LNCaP clone FGC (cell line): ENCODE data around the gene S1PR3.

ENCODE experiments used
- DNase-seq: peaks from one replicate; pipeline ENCODE4 v3.0.0-alpha.2; 2011; ENCODE audit warnings: low read depth
- H3K4me3 ChIP-seq: 2 replicates; pipeline ENCODE4 v1.5.1; 2011; ENCODE audit warnings: mild to moderate bottlenecking, low read depth, low read length, control low read depth
- CTCF ChIP-seq: IDR thresholded peaks from 2 replicates; pipeline ENCODE4 v1.5.1; 2012; ENCODE audit warnings: mild to moderate bottlenecking; ENCODE audit not compliant: control insufficient read depth, insufficient read depth; ENCODE audit errors: extremely low read depth

S1PR3 gene

GRCh38 chr9:88975966-88976889, 15.0 kb upstream of the S1PR3 start:
- no peak overlapping the region for H3K4me3 ChIP-seq
- no peak for DNase-seq

GRCh38 chr9:88976890-88977257, 14.4 kb upstream of the S1PR3 start:
- no peak overlapping the region for H3K4me3 ChIP-seq
- no peak for TF ChIP-seq CTCF
- DNase-seq = no peak

More at GRCh38 chr9:88975966-88976889, 15.0 kb upstream of the S1PR3 start:
- no peak for TF ChIP-seq CTCF

GRCh38 chr9:88978034-88978433, 13.2 kb upstream of the S1PR3 start:
- DNase-seq = no peak
- TF ChIP-seq CTCF = no peak
- H3K4me3 ChIP-seq = no peak overlapping the region

- TF ChIP-seq CTCF = no peak
- no peak overlapping the region for H3K4me3 ChIP-seq
- no peak for DNase-seq
Measured at GRCh38 chr9:88979021-88979420, 12.2 kb upstream of the S1PR3 start.

- no peak for TF ChIP-seq CTCF
- DNase-seq = no peak
Measured at GRCh38 chr9:88979791-88980190, 11.5 kb upstream of the S1PR3 start.

GRCh38 chr9:88980740-88981203, 10.5 kb upstream of the S1PR3 start:
- H3K4me3 ChIP-seq = no peak overlapping the region
- DNase-seq = no peak
- TF ChIP-seq CTCF = no peak

More at GRCh38 chr9:88979791-88980190, 11.5 kb upstream of the S1PR3 start:
- no peak overlapping the region for H3K4me3 ChIP-seq
